Measurements from ENCODE around the gene FUCA2. TPM values are rescaled to one million over a fixed set of nuclear protein-coding genes. Genes with fewer than 3 reads are reported as not detected.
A peak's percentile ranks its signal among the peaks of the same experiment; 100 is the strongest.
"Not testable (repeated sequence)": the region's sequence is repeated elsewhere in the genome, so short reads cannot be mapped to it uniquely, and the experiment has no call there.

The FUCA2 gene
- polyA plus RNA-seq, 3 donors, result 21.7 to 29.2 (median 25.6) TPM

- no peak overlapping the region for H3K27ac ChIP-seq (ENCODE audit: low read depth, low read length)
- WGBS, 3 donors, result 92 to 95% (median 95%) methylated on average over 4 of the region's 4 CpGs
These were observed 27.6 kb upstream of the FUCA2 start for GRCh38 chr6:143539106-143539505.

- 97 to 100% (median 98%) methylated on average over 7 of the region's 7 CpGs for WGBS, 3 donors
- H3K27ac ChIP-seq (ENCODE audit: low read depth, low read length), result no peak overlapping the region
These were observed 26.9 kb upstream of the FUCA2 start for GRCh38 chr6:143538374-143538773.

GRCh38 chr6:143536866-143537691 lies 25.6 kb upstream of the FUCA2 start:
- 0 to 1% (median 0%) methylated on average over 43 to 102 of the region's 103 CpGs for WGBS, 3 donors
- H3K27ac ChIP-seq (ENCODE audit: low read depth, low read length), result peak overlapping the region; percentile 22

- H3K27ac ChIP-seq (ENCODE audit: low read depth, low read length), result no peak overlapping the region
- 1 to 3% (median 2%) methylated on average over 21 to 27 of the region's 27 CpGs for WGBS, 3 donors
These were observed 24.9 kb upstream of the FUCA2 start for GRCh38 chr6:143536461-143536865.

GRCh38 chr6:143535189-143535614 lies 23.7 kb upstream of the FUCA2 start:
- WGBS, 3 donors, result 59 to 90% (median 81%) methylated on average over 5 of the region's 5 CpGs

GRCh38 chr6:143531720-143532499 lies 20.4 kb upstream of the FUCA2 start:
- WGBS, 3 donors, result 41 to 68% (median 63%) methylated on average over 5 of the region's 5 CpGs
- no peak overlapping the region for H3K27ac ChIP-seq (ENCODE audit: low read depth, low read length)

More at GRCh38 chr6:143535189-143535614, 23.7 kb upstream of the FUCA2 start:
- no peak overlapping the region for H3K27ac ChIP-seq (ENCODE audit: low read depth, low read length)

GRCh38 chr6:143529095-143529494 lies 17.6 kb upstream of the FUCA2 start:
- WGBS, 3 donors, result 53 to 63% (median 54%) methylated on average over 2 of the region's 2 CpGs
- no peak overlapping the region for H3K27ac ChIP-seq (ENCODE audit: low read depth, low read length)

- no peak overlapping the region for H3K27ac ChIP-seq (ENCODE audit: low read depth, low read length)
- WGBS, 3 donors, result 54 to 75% (median 69%) methylated on average over 7 of the region's 7 CpGs
These were observed 16.8 kb upstream of the FUCA2 start for GRCh38 chr6:143528164-143528811.

GRCh38 chr6:143527677-143528076 lies 16.2 kb upstream of the FUCA2 start:
- 69 to 83% (median 69%) methylated on average over 1 of the region's 1 CpG for WGBS, 3 donors
- no peak overlapping the region for H3K27ac ChIP-seq (ENCODE audit: low read depth, low read length)

- H3K27ac ChIP-seq (ENCODE audit: low read depth, low read length), result no peak overlapping the region
- WGBS, 3 donors, result 63 to 88% (median 75%) methylated on average over 1 of the region's 1 CpG
These were observed 13.8 kb upstream of the FUCA2 start for GRCh38 chr6:143525356-143525755.

GRCh38 chr6:143522039-143522600 lies 10.6 kb upstream of the FUCA2 start:
- H3K27ac ChIP-seq (ENCODE audit: low read depth, low read length), result no peak overlapping the region
- 63 to 89% (median 85%) methylated on average over 8 of the region's 8 CpGs for WGBS, 3 donors

- H3K27ac ChIP-seq (ENCODE audit: low read depth, low read length), result no peak overlapping the region
- WGBS, 3 donors, result 61 to 79% (median 66%) methylated on average over 3 of the region's 3 CpGs
These were observed 5.9 kb upstream of the FUCA2 start for GRCh38 chr6:143517447-143517773.

GRCh38 chr6:143516690-143517446 lies 5.3 kb upstream of the FUCA2 start:
- H3K27ac ChIP-seq (ENCODE audit: low read depth, low read length), result no peak overlapping the region
- WGBS, 3 donors, result 71 to 88% (median 73%) methylated on average over 2 of the region's 2 CpGs

GRCh38 chr6:143515766-143516355 lies 4.3 kb upstream of the FUCA2 start:
- no peak overlapping the region for H3K27ac ChIP-seq (ENCODE audit: low read depth, low read length)
- WGBS, 3 donors, result 83 to 92% (median 88%) methylated on average over 7 of the region's 7 CpGs

- 59 to 73% (median 69%) methylated on average over 12 of the region's 12 CpGs for WGBS, 3 donors
- no peak overlapping the region for H3K27ac ChIP-seq (ENCODE audit: low read depth, low read length)
These were observed 3.7 kb upstream of the FUCA2 start for GRCh38 chr6:143515061-143515760.

- H3K27ac ChIP-seq (ENCODE audit: low read depth, low read length), result no peak overlapping the region
- WGBS, 3 donors, result 61 to 70% (median 63%) methylated on average over 4 of the region's 4 CpGs
These were observed 1.9 kb upstream of the FUCA2 start for GRCh38 chr6:143513410-143513809.

GRCh38 chr6:143510326-143510725 lies 1.2 kb downstream of the FUCA2 start:
- 95 to 96% (median 95%) methylated on average over 13 of the region's 13 CpGs for WGBS, 3 donors

More at GRCh38 chr6:143510326-143510725, 1.2 kb downstream of the FUCA2 start:
- not testable (repeated sequence) for H3K27ac ChIP-seq (ENCODE audit: low read depth, low read length)

All from adipose tissue (tissue), 3 donors.